Neutrophil (primary cell): ENCODE results near the gene OR4F6.
"Not testable (repeated sequence)": the region's sequence is repeated elsewhere in the genome, so short reads cannot be mapped to it uniquely, and the experiment has no call there.

Experiments used
- H3K27ac ChIP-seq: fragments of 200-600 bp; sonication (generic); 2 replicates; pipeline ENCODE4 v1.5.1; 2016; ENCODE audit warnings: mild to moderate bottlenecking, moderate library complexity
- H3K27me3 ChIP-seq: fragments of 200-600 bp; sonication (generic); 2 replicates; pipeline ENCODE4 v1.6.0; 2016; ENCODE audit warnings: mild to moderate bottlenecking
- H3K36me3 ChIP-seq: fragments of 200-600 bp; sonication (generic); 2 replicates; pipeline ENCODE4 v1.5.1; 2017
- H3K4me1 ChIP-seq, 2 experiments: fragments of 200-600 bp in 1 of 2; sonication (generic) in 1 of 2; 1 replicate in 1 of 2; 2 replicates in 1 of 2; pipeline versions ENCODE4 v1.5.1 to v1.6.1; 2013 to 2016; ENCODE audit warnings: low read depth in 1 of 2, low read length in 1 of 2, mild to moderate bottlenecking in 1 of 2, moderate library complexity in 1 of 2; ENCODE audit not compliant: control insufficient read depth in 1 of 2, insufficient read depth in 1 of 2
- H3K4me3 ChIP-seq, 2 experiments: fragments of 200-600 bp in 1 of 2; sonication (generic) in 1 of 2; 1 replicate in 1 of 2; 2 replicates in 1 of 2; pipeline ENCODE4 v1.5.1; 2013 to 2016; ENCODE audit warnings: low read depth in 1 of 2, low read length in 1 of 2, mild to moderate bottlenecking in 1 of 2, moderate library complexity in 1 of 2
- H3K9me3 ChIP-seq: fragments of 200-600 bp; sonication (generic); 2 replicates; pipeline ENCODE4 v1.5.1; 2016
- CTCF ChIP-seq: fragments of 200-600 bp; sonication (generic); IDR thresholded peaks from 2 replicates; pipeline ENCODE4 v1.5.1; 2016; ENCODE audit warnings: antibody characterized with exemption

Gene OR4F6

GRCh38 chr15:101803209-101803608 is at the start of gene OR4F6:
Gene OR4F6 (plus strand): TSS chr15:101803509. CDS start chr15:101805720, 2,211 bp downstream.
- H3K9me3 ChIP-seq = no peaks in the 10 kb centered on the region
- H3K4me3 ChIP-seq = no peak within 1 kb of the TSS
- peaks cover 5% of the 10 kb centered on the region for H3K27me3 ChIP-seq
- H3K27ac ChIP-seq = no peak within 1 kb of the TSS
- no peaks in the 10 kb centered on the region for H3K36me3 ChIP-seq
- H3K4me1 ChIP-seq = no peaks in the 10 kb centered on the region
- TF ChIP-seq CTCF = no peak

- not testable (repeated sequence) for H3K4me1 ChIP-seq, H3K9me3 ChIP-seq, H3K36me3 ChIP-seq, H3K27me3 ChIP-seq, H3K4me3 ChIP-seq, H3K27ac ChIP-seq
These were observed 38.5 kb upstream of the OR4F6 start for GRCh38 chr15:101764669-101765339.

- not testable (repeated sequence) for H3K36me3 ChIP-seq, H3K9me3 ChIP-seq, H3K4me1 ChIP-seq, H3K4me3 ChIP-seq, H3K27ac ChIP-seq, H3K27me3 ChIP-seq
These were observed 38.0 kb upstream of the OR4F6 start for GRCh38 chr15:101765340-101765671.

GRCh38 chr15:101765772-101766456 is 37.4 kb upstream of the OR4F6 start:
- H3K27me3 ChIP-seq = no peaks in the 10 kb centered on the region
- no peaks in the 10 kb centered on the region for H3K36me3 ChIP-seq
- H3K27ac ChIP-seq = no peak overlapping the region
- TF ChIP-seq CTCF = no peak
- H3K4me3 ChIP-seq = no peak overlapping the region
- H3K9me3 ChIP-seq = no peaks in the 10 kb centered on the region
- H3K4me1 ChIP-seq = no peaks in the 10 kb centered on the region

- not testable (repeated sequence) for H3K9me3 ChIP-seq, H3K4me1 ChIP-seq, H3K27ac ChIP-seq, H3K27me3 ChIP-seq, H3K4me3 ChIP-seq, H3K36me3 ChIP-seq
These were observed 36.1 kb upstream of the OR4F6 start for GRCh38 chr15:101767083-101767640.

GRCh38 chr15:101772921-101773320 is 30.4 kb upstream of the OR4F6 start:
- H3K27ac ChIP-seq = no peak overlapping the region
- TF ChIP-seq CTCF = no peak
- H3K9me3 ChIP-seq = no peaks in the 10 kb centered on the region
- no peak overlapping the region for H3K4me3 ChIP-seq
- H3K4me1 ChIP-seq = no peaks in the 10 kb centered on the region
- no peaks in the 10 kb centered on the region for H3K36me3 ChIP-seq
- no peaks in the 10 kb centered on the region for H3K27me3 ChIP-seq

- Histone ChIP-seq H3K9me3 (no peaks in the 10 kb centered on the region), H3K4me3 (no peak overlapping the region), H3K27ac (no peak overlapping the region), H3K4me1 (no peaks in the 10 kb centered on the region), H3K36me3 (no peaks in the 10 kb centered on the region), H3K27me3 (no peaks in the 10 kb centered on the region)
- no peak for TF ChIP-seq CTCF
These were observed 29.7 kb upstream of the OR4F6 start for GRCh38 chr15:101773496-101774100.
